Cardiac septum (tissue), 1 donor: ENCODE measurements around the gene CACNA1B. TPM values are rescaled to one million over a fixed set of nuclear protein-coding genes. Genes with fewer than 3 reads are reported as not detected.

Experiments used
- DNase-seq: peaks from one replicate; pipeline ENCODE4 v3.0.0-alpha.2; 2020; ENCODE audit warnings: low spot score
- intact Hi-C: fragments of 100-400 bp; cut with DNase I; formaldehyde crosslinking; loops from one replicate; pipeline ENCODE4 v1.14.0; 2022
- total RNA-seq: library from RNA; stranded (reverse); fragmentation: NEBNext Ultra II Directional; extraction: Animal tissue kit (Norgen Biotek cat#: 25700); gene quantifications from one replicate; pipeline ENCODE4 v1.2.1, GENCODE V29; 2021
- donor health status: DM: no; HTN: no; CAD: no.

Gene CACNA1B
- total RNA-seq, 1 donor from 2014 or later = 0.70 TPM

DNA sequence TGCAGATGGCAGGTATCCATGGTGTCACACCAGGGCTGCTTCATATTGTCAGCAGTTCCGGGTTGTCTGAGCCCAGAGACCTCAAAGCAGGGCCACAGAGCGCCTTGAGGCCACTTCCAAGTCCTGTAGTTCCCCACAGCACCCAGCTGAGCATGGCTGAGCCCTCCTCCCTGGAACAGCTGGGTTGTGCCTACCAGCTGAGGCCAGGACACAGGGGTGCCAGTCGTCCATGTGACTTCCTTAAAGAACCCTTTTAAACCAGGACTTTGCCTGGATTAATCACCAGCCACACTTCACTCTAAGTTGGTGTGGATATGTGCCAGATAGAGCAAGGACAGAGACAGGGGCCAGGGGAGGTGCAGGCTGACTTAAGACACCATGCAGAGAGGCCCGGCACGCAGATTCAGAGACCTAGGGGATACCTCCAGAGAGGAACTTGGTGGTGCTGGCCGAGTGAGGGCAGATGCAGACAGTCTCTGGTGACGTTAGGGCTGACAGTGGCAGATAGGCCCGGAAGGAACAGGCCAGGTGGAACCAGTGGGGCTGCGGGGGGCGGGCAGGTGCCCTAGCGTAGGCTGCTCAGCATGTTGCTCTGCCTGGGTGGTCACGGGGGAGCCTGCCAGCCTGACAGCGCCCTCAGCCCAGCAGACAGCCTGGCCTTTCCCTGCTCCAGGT, 142.7 kb downstream of the CACNA1B start:
- no peak for DNase-seq

DNA sequence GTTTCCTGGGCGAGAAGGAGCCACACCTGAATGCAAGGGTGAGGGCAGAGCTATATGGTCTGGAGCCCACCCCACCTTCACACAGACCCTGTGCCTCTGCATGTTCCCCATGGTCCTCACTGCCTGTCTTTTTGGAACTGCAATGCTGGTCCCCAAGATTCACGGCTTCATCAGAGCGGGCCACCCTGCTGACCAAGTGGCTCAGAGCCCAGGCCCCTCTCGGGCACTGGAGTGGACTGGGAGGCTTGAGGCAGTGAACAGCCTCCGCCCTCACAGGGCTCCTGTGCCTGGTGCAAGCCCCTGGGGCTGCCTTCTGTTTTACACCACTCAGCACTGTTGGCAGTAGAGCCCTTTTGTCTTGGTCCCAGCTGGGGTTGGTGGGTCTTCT, 143.2 kb downstream of the CACNA1B start:
- intact Hi-C loops = no loop called here
- no peak for DNase-seq

More for the DNA sequence above, 142.7 kb downstream of the CACNA1B start:
- intact Hi-C loops = no loop called here

DNA sequence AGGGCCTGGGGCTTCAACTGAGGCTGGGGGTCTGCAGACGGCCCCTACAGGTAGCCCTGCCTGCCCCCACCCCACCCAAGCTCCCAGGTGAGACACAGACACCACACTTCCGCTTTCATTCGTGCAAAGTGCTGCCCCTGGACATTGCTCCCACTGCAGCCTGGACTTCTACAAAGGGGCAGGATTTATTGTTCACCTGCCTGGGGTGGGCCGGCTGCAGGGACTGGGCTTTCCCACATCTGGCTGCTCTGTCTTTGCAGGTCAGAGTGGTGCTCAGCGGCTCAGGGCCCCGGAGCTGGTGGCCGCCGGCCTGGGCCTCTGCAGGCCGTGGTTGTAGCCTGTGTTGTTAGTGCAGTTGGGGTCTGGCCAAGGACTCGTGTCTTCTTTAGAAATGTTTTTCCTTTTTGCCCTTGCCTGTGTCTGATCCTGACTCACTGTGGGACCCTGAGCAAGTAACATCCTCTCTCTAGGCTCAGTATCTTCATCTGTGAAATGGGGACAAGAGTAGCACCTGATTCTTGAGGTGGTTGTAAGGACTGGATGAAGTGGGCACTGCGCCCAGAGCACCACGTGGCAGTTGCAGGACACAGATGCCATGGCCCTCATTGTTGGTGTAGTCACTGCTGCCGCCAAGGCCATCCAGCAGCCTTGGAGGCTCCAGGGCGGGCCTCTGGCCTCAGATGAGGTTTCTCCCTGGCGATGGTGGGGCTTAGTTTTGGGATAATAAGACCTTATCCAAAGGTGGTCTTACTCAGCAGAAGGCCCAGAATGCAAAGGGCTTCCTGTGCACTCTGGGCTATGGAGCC, 143.9 kb downstream of the CACNA1B start:
- no peak for DNase-seq
- intact Hi-C loops = no loop called here

DNA sequence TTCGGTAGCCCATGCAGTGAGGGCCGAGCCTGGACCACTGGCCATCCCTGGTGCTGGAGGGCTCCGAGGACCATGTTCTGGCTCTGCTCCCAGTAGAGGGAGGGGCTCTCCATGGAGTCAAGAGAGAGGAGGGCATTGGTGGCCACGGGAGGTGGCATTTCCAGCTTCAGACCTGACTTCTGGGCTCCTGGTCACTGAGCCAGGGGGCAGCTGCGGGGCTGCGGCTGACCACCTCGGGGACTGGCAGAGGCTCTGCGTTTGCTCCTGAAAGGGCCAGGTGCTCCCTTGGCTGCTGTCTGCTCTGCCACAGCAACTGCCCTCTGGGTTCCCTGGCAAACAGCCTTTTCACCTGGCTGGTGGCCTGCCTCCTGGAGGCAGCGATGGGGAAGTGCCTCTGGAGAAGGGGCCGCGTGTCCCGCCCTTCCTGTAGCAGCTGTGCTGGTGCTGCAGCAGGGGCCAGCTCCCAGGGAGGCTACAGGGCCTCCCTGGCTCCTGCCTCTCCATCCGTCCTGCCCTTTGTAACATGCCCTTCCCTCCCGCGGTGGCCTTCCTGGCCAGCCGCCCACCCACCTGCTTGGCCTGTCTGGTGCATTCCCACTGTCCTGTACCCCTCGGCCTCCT, 144.6 kb downstream of the CACNA1B start:
- intact Hi-C loops = no loop called here
- DNase-seq = no peak

DNA sequence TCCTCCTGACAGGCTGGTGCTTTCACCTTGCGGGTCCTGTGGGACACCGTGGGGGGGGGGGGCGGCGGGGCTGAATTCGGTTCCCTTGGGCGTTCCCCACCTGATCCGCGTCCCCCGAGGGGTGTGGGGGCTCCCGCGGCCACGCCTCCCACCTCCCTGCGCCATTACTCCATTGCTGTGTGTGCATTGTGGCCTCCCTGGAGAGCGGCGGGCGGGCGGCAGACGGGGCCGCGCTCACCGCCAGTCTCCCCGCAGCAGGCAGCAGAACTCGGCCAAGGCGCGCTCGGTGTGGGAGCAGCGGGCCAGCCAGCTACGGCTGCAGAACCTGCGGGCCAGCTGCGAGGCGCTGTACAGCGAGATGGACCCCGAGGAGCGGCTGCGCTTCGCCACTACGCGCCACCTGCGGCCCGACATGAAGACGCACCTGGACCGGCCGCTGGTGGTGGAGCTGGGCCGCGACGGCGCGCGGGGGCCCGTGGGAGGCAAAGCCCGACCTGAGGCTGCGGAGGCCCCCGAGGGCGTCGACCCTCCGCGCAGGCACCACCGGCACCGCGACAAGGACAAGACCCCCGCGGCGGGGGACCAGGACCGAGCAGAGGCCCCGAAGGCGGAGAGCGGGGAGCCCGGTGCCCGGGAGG, 145.3 kb downstream of the CACNA1B start:
- no peak for DNase-seq
- intact Hi-C loops = no loop called here

DNA sequence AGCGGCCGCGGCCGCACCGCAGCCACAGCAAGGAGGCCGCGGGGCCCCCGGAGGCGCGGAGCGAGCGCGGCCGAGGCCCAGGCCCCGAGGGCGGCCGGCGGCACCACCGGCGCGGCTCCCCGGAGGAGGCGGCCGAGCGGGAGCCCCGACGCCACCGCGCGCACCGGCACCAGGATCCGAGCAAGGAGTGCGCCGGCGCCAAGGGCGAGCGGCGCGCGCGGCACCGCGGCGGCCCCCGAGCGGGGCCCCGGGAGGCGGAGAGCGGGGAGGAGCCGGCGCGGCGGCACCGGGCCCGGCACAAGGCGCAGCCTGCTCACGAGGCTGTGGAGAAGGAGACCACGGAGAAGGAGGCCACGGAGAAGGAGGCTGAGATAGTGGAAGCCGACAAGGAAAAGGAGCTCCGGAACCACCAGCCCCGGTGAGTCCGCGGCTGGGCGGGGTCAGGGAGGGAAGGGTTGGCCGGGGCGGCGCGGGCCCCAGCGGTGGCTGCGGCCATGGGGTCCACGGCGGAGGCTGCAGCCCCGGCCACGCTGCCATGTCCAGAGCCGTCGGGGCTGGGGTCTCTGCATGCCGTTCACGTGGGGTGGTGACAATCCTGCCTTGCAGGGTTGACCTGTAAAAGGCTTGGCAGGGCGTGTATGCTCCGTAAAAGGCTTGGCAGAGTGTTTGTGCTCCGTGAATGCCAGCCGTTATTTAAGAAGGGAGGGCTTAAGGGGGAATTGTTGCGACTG, 146.0 kb downstream of the CACNA1B start:
- DNase-seq = no peak
- intact Hi-C loops = no loop called here

DNA sequence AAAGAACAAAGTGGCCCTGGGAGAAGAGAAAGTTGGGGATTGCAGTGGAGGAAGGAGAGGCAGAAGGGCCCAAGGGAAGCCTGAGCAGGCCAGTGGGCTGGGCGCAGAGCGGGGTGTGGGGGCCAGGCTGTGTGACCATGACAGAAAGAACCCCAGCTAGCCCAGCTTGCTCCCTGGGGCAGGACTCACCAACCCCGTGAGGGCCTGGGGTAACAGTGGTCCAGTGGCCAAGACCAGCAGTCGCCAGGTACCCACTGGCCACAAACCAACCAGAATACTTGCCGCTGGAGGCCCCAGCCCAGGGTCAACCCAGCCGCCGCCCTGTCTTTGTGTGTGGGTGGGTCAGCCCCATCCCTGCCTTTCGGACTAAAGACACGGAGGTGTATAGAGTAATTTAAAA, 146.5 kb downstream of the CACNA1B start:
- DNase-seq = no peak
- intact Hi-C loops = no loop called here

DNA sequence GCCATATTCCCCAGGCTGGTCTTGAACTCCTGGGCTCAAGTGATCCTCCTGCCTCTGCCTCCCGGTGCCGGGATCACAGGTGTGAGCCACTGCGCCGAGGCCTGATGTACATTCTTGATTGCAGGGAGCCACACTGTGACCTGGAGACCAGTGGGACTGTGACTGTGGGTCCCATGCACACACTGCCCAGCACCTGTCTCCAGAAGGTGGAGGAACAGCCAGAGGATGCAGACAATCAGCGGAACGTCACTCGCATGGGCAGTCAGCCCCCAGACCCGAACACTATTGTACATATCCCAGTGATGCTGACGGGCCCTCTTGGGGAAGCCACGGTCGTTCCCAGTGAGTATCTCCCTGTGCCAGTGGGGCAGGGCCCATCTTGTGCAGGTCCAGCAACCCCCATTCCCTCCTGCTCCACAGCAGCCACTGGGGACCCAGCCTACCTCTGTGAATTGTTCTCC, 147.3 kb downstream of the CACNA1B start:
- intact Hi-C loops = no loop called here
- no peak for DNase-seq

DNA sequence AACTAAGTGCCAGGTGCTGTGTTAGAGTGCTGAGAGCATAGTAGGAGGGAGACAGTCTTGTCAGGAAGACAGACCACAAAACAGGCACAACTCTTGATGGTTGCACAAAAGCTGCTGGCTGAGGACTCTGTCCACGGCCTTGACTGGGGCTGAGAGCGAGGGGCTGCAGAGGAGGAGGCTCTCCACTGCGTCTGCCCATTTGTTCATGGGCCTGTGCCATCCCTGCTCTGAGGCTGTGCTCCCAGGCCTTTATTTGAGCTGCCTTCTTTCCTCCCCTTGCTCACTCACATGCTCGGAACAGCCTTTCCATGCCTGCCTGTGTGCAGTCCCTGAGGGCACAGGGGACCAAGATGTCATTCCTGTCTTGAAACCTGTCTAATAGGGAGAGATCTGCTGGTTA, 147.8 kb downstream of the CACNA1B start:
- DNase-seq = no peak
- intact Hi-C loops = no loop called here

DNA sequence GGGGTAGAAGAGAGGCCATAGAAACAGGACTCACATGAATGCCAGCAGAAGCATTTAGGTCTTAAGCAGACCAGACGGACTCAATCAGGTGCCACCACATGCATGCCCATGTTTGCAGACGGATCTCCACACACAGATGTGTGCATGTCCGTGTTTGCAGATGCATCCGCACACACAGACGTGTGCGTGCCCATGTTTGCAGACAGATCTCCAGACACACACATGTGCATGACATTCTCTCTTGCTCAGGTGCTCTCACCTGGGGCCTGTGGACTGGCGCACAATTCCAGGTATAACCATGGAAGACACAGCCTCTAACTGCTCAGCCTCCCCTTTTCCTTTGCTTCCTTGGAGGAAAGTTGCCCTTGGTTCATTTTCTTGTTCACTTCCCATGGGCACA, 148.3 kb downstream of the CACNA1B start:
- intact Hi-C loops = no loop called here
- no peak for DNase-seq

DNA sequence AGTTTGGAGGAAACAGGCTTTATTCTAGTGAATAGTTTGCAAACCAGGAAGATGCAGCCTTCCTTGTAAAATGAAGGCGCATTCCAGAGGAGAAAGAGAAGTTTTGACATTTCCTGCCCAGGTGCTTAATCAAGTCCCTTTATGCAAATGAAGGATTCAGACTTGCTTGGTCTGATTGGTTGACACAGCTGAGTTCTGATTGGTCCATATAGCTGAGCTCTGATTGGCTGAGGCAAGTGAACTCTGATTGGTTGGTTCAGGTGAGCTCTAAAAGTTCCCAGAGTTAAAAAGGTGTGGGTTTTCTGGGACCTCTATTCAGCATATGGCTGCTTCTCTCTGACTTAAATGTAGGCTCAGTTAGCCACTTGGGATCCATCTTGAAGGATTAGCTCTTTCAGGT, 151.0 kb downstream of the CACNA1B start:
- intact Hi-C loops = no loop called here
- no peak for DNase-seq

DNA sequence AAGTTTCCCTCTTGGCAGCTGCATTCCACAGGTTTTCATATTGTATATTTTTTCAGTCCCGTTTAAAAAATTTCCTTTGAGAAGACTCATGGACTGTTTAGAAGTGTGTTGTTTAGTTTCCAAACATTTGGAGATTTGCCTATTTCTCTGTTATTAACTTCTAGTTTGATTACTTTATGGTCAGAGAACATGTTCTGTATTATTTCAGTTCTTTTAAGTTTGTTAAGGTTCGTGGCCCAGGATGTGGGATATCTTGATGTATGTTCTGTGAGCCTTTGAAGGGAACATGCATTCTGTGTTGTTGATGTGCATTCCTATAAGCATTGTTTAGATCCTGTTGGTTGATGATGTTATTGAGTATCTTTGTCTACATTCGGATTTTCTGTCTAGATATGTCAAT, 153.6 kb downstream of the CACNA1B start:
- DNase-seq = no peak
- intact Hi-C loops = no loop called here

DNA sequence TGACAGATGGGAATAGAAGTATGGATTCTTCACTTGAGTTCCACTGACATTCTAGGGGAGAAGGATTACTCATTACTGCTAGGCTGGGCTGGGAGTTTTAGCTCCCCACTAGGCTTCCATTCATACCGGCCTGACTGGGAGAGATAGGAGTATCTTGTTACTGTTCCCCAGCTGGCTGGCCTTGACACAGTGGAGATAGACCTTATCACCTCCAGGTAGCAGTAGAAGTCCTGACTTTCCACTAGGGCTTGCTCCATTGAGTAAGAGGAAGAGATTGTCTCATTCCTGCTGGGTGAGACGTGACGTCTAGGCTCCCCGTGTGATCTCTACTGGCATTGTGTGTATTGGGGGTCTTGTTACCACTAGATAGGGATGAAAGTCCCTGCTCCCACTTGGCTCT, 156.4 kb downstream of the CACNA1B start:
- intact Hi-C loops = no loop called here
- no peak for DNase-seq

DNA sequence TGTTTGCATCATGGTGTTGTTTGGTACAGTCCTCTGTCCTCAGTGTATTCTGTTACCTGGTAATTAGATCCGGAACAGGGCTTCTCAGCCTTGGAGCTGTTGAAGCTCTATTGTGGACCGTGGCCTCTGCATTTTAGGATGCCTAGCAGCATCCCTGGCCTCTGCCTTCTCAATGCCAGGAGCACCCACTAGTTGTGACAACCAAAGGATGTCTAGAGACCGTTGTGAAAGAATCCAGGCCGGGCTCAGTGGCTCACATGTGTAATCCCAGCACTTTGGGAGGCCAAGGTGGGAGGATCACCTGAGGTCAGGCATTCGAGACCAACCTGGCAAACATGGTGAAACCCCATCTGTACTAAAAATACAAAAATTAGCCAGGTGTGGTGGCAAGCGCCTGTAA, 159.6 kb downstream of the CACNA1B start:
- intact Hi-C loops = no loop called here
- DNase-seq = peak; percentile 26

DNA sequence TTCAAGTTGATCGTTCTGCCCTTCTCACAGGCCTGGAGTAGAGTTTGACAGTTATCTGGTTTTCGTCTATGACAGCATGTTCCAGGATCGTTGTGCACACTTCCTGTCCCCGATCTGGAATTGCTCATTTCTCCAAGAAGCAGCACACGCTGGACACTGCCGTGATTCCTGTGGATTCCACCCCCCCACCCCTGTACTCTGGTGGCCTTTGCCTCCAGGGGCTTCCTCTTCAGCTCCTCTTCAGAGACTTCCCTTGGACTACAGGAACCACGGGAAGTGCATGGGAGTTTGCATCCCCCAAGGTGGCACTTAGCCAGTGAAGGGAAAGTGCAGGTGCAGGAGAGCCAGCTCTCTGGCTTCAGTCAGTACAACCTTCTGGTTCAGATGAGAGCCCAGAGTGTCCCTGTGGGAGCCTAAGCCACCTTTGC, 160.7 kb downstream of the CACNA1B start:
- intact Hi-C loops = no loop called here
- peak; percentile 65 for DNase-seq

DNA sequence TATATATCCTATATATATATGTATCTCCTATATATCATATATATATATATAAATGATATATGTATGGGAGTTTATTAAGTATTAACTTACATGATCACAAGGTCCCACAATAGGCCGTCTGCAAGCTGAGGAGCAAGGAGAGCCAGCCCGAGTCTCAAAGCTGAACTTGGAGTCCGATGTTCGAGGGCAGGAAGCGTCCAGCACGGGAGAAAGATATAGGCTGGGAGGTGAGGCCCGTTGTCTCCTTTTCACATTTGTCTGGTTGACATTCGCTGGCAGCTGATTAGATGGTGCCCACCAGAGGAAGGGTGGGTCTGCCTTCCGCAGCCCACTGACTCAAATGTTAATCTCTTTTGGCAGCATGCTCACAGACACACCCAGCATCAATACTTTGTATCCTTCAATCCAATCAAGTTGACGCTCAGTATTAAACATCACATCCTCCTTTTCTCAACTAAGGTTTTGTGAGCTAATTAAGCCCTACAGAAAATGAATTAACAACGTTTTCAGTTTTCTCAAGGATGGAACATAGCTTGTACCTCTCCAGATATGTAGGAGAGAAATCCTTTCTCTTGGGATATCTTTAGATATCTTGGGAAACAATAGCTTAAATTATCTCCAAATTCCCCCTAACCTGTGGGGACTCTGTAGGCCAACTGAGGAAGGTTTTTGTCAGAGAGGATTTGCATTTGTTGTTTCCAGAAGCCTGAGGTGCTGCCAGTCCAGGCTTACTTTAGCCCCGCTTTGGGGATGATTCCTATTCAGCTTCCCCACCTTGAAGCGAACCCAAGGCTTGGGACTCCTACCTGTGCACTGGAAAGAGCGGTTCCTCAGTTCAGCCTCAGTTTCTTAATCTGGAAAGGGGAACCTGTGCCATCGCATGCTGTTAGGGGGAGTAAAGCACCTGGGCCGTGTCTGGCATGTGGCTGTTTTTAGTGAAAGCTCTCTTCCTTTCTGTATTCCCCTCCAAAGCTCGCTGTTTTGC, 163.2 kb downstream of the CACNA1B start:
- intact Hi-C loops = no loop called here
- peak; percentile 56 for DNase-seq

DNA sequence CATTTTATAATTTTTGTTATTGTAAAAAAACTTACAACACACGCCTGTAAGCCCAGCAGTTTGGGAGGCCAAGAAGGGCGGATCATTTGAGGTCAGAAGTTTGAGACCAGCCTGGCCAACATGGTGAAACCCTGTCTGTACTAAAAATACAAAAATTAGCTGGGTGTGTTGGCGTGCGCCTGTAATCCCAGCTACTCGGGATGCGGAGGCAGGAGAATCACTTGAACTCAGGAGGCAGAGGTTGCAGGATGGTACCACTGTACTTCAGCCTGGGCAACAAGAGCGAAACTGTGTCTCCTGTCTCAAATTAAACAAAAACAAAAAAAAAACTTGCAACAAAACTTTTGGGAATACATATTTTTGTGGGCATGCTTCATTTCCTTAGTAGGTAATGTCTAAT, 164.6 kb downstream of the CACNA1B start:
- no peak for DNase-seq
- intact Hi-C loops = no loop called here

DNA sequence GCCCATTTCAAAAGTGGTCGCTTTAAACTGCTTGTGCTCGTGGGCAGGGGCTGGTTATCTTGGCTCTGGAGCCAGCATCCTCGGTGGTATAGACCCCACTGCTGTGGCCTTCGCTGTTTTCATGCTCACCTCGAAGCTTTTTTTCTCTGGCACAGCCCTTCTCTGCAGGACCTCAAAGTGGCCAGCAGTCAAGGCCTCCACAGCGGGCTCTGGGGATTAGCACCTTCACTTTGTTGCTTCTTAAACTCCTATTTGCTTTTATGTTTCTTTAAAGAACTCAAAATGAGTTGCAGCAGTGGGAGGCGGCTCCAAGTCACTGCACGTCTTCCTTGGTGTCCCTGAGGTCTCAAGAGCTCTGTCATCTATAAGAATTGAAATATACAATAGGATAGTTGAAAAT, 165.1 kb downstream of the CACNA1B start:
- intact Hi-C loops = no loop called here
- DNase-seq = peak; percentile 58

DNA sequence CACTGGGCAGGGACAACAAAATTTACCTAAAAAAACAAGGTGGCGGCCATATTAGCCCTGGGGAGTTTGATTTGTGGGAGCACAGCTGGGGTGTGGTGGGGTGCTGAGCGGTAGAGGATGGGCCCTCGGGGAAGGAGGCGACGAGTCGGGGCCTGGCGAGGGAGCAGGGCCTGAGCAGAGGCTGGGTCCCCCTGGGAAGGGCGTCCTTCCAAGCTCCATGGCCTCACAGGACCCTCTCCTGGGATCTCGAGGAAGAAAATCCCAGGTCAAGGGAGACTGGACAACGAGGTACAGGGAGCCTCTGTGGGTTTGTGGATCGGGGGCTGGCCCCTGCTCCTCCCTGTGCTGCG, 165.5 kb downstream of the CACNA1B start:
- DNase-seq = peak; percentile 9
- intact Hi-C loops = no loop called here
